GM23248 (cell line): Measurements from ENCODE around the gene TLE4.

Source experiments
- EZH2 ChIP-seq: fragments of 200-600 bp; sonication (generic); IDR thresholded peaks from 2 replicates; pipeline ENCODE4 v1.6.1; 2018; ENCODE audit warnings: antibody characterized with exemption, mild to moderate bottlenecking; ENCODE audit not compliant: insufficient read depth, poor library complexity, severe bottlenecking
- EZH2phosphoT487 ChIP-seq: fragments of 200-600 bp; sonication (generic); IDR thresholded peaks from 2 replicates; pipeline ENCODE4 v1.6.1; 2018; ENCODE audit warnings: antibody characterized with exemption, moderate library complexity, mild to moderate bottlenecking, low read depth; ENCODE audit not compliant: insufficient read depth

DNA sequence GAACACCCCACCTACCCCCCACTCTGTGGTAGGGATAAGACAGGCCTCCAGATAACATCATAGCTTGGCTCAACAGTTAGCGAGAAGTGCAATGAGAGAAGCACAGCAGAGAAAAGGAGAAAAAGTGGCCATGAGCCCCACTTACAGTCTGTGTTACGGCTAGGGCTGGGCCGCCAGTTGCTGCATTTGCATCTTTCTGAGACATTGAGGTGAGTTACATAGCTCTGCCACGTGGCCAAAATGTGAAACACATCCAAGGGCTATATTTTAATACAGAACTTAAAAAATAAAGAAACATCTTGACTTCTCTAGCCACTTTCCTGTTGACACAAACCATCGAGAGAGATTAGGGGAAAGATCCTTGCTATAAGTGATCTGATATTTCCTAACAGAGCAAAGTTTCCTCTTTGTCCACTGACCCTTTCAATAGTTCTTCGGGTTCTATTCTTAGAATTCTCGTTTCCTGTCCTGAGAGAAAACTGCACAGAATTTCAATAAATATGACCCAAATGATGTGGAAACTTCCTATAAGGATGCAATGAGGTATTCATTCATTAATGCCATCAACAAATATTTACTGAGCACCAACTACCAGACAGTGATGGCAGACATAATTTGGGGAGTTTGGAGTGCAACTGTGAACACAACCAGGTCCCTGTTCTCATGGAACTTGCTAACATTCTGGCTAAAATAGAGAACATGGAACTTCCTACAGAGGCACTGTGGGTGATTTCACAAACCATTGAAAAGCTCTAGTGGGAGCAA is 3.2 kb upstream of the TLE4 start:
- no peak for TF ChIP-seq EZH2phosphoT487
- TF ChIP-seq EZH2: no peak
